PFSK-1 (cell line): ENCODE data around the gene CNDP2.

ENCODE experiments used
- FOXP2 ChIP-seq: optimal IDR thresholded peaks from 2 replicates; pipeline ENCODE3; 2011; ENCODE audit warnings: borderline replicate concordance, control low read depth, inconsistent platforms; ENCODE audit not compliant: insufficient read depth; ENCODE audit errors: extremely low read length, extremely low read depth
- POLR2AphosphoS5 ChIP-seq: IDR thresholded peaks from 2 replicates; pipeline ENCODE4 v1.6.1; 2012; ENCODE audit warnings: low read depth, mild to moderate bottlenecking, control low read depth, low read length, moderate library complexity
- SIN3A ChIP-seq: IDR thresholded peaks from 2 replicates; pipeline ENCODE4 v1.6.1; 2012; ENCODE audit warnings: mild to moderate bottlenecking, low read length, moderate library complexity, borderline replicate concordance; ENCODE audit not compliant: insufficient read depth
- TAF1 ChIP-seq: IDR thresholded peaks from 2 replicates; pipeline ENCODE4 v1.6.1; 2012; ENCODE audit warnings: low read length, control low read depth, borderline replicate concordance; ENCODE audit not compliant: insufficient read depth
- TF ChIP-seq, protein P1 (sequence below), 2 experiments: IDR thresholded peaks; 2 replicates each; pipeline versions ENCODE4 v1.6.1 to v1.8.0; 2011 to 2012; ENCODE audit warnings: low read depth in 2 of 2, low read length in 2 of 2, control low read depth in 1 of 2, inconsistent platforms in 1 of 2, mild to moderate bottlenecking in 1 of 2, moderate library complexity in 1 of 2; ENCODE audit not compliant: insufficient read depth in 1 of 2

The CNDP2 gene

DNA sequence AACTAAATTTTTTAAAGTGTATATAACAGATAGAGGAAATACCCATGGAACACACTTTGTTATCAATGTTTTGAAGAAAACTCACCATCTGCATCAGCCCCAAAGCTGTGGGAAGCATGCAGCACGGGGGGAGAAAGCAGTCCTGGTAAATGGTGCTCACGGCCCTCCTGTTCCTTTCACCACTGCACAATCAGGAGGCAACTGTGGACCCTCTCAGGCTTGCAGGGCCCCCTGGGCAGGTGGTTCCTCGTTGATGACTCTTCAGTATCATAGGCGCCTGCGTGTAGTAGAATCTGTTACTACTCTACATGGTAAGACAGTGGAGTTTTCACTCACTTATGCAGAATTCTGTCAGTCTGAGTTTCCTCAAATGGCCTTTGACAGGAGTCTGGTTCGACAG is 33.2 kb downstream of the CNDP2 start:
- TF ChIP-seq, protein P1, sequence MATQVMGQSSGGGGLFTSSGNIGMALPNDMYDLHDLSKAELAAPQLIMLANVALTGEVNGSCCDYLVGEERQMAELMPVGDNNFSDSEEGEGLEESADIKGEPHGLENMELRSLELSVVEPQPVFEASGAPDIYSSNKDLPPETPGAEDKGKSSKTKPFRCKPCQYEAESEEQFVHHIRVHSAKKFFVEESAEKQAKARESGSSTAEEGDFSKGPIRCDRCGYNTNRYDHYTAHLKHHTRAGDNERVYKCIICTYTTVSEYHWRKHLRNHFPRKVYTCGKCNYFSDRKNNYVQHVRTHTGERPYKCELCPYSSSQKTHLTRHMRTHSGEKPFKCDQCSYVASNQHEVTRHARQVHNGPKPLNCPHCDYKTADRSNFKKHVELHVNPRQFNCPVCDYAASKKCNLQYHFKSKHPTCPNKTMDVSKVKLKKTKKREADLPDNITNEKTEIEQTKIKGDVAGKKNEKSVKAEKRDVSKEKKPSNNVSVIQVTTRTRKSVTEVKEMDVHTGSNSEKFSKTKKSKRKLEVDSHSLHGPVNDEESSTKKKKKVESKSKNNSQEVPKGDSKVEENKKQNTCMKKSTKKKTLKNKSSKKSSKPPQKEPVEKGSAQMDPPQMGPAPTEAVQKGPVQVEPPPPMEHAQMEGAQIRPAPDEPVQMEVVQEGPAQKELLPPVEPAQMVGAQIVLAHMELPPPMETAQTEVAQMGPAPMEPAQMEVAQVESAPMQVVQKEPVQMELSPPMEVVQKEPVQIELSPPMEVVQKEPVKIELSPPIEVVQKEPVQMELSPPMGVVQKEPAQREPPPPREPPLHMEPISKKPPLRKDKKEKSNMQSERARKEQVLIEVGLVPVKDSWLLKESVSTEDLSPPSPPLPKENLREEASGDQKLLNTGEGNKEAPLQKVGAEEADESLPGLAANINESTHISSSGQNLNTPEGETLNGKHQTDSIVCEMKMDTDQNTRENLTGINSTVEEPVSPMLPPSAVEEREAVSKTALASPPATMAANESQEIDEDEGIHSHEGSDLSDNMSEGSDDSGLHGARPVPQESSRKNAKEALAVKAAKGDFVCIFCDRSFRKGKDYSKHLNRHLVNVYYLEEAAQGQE (IDR thresholded peaks at IDR 0.05; ENCODE audit: insufficient read depth in 1 of 2, low read depth in 2 of 2, low read length in 2 of 2): no peak
- no peak for TF ChIP-seq TAF1
- no peak for TF ChIP-seq FOXP2
- no peak for TF ChIP-seq POLR2AphosphoS5
- no peak for TF ChIP-seq SIN3A

- TF ChIP-seq TAF1: no peak
- no peak for TF ChIP-seq SIN3A
- no peak for TF ChIP-seq POLR2AphosphoS5
- TF ChIP-seq, protein P1 (IDR thresholded peaks at IDR 0.05; ENCODE audit: insufficient read depth in 1 of 2, low read depth in 2 of 2, low read length in 2 of 2): no peak
- no peak for TF ChIP-seq FOXP2
These were observed 33.8 kb downstream of the CNDP2 start for GRCh38 chr18:74529811-74530583.

GRCh38 chr18:74530584-74530862 is 34.4 kb downstream of the CNDP2 start:
- TF ChIP-seq TAF1: no peak
- no peak for TF ChIP-seq POLR2AphosphoS5
- no peak for TF ChIP-seq FOXP2
- TF ChIP-seq, protein P1 (IDR thresholded peaks at IDR 0.05; ENCODE audit: insufficient read depth in 1 of 2, low read depth in 2 of 2, low read length in 2 of 2): no peak

DNA sequence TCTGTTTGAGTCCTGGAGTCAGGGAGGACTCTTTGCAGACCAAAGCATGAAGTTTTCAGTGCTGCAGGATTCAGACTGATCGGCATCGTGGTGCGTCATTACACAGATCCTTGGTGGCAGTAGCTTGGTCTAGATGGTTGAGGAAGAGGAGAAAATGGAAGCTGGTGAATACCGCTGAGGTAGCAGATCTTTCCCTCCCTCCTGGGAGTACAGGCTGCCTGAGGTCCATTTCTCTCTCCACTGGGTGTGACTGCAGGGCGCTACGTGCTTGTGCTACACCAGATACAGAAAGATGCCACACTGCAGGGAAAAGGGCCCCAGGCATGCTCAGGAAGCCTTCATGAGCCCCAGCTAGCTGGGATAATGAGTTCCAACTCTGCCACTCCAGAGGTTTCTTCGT is 34.9 kb downstream of the CNDP2 start:
- TF ChIP-seq, protein P1 (IDR thresholded peaks at IDR 0.05; ENCODE audit: insufficient read depth in 1 of 2, low read depth in 2 of 2, low read length in 2 of 2): no peak
- no peak for TF ChIP-seq FOXP2
- TF ChIP-seq POLR2AphosphoS5: no peak
- TF ChIP-seq TAF1: no peak
- no peak for TF ChIP-seq SIN3A
